ENCODE measurements around the gene MESP2.

The MESP2 gene

GRCh38 chr15:89745768-89746167 is 30.4 kb upstream of the MESP2 start:
- Histone ChIP-seq H3K4me3 (replicated peaks; ENCODE audit: insufficient read depth, low read length) (no peak overlapping the region), H3K27me3 (ENCODE audit: insufficient read depth, poor library complexity, severe bottlenecking) (no peaks in the 10 kb centered on the region), H3K27ac (replicated peaks) (no peak overlapping the region)
- no peak for DNase-seq (ENCODE audit: low read depth in 1 of 2, low spot score in 1 of 2)
- TF ChIP-seq POLR2AphosphoS5 (IDR thresholded peaks at IDR 0.05; ENCODE audit: low read depth) (no peak), CTCF (IDR thresholded peaks at IDR 0.05; ENCODE audit: insufficient read depth, low read length) (no peak), GABPA (IDR thresholded peaks at IDR 0.05; ENCODE audit: low read depth) (no peak)

GRCh38 chr15:89746386-89746780 is 29.7 kb upstream of the MESP2 start:
- H3K27ac ChIP-seq (replicated peaks): no peak overlapping the region
- no peak for TF ChIP-seq POLR2AphosphoS5 (IDR thresholded peaks at IDR 0.05; ENCODE audit: low read depth)
- TF ChIP-seq CTCF (IDR thresholded peaks at IDR 0.05; ENCODE audit: insufficient read depth, low read length): no peak
- no peak for TF ChIP-seq REST (IDR thresholded peaks at IDR 0.05; ENCODE audit: insufficient replicate concordance, low read depth)
- no peak for TF ChIP-seq SPI1 (IDR thresholded peaks at IDR 0.05; ENCODE audit: borderline replicate concordance, low read depth)
- TF ChIP-seq GABPA (IDR thresholded peaks at IDR 0.05; ENCODE audit: low read depth): no peak
- DNase-seq (ENCODE audit: low read depth in 1 of 2, low spot score in 1 of 2): no peak
- H3K27me3 ChIP-seq (ENCODE audit: insufficient read depth, poor library complexity, severe bottlenecking): no peaks in the 10 kb centered on the region
- no peak overlapping the region for H3K4me3 ChIP-seq (replicated peaks; ENCODE audit: insufficient read depth, low read length)

GRCh38 chr15:89747708-89748682 is 28.1 kb upstream of the MESP2 start:
- H3K27me3 ChIP-seq (ENCODE audit: insufficient read depth, poor library complexity, severe bottlenecking): no peaks in the 10 kb centered on the region
- no peak for TF ChIP-seq POLR2AphosphoS5 (IDR thresholded peaks at IDR 0.05; ENCODE audit: low read depth)
- no peak for TF ChIP-seq CTCF (IDR thresholded peaks at IDR 0.05; ENCODE audit: insufficient read depth, low read length)
- no peak for TF ChIP-seq GABPA (IDR thresholded peaks at IDR 0.05; ENCODE audit: low read depth)
- TF ChIP-seq SPI1 (IDR thresholded peaks at IDR 0.05; ENCODE audit: borderline replicate concordance, low read depth): no peak
- DNase-seq (ENCODE audit: low read depth in 1 of 2, low spot score in 1 of 2): no peak
- no peak overlapping the region for H3K4me3 ChIP-seq (replicated peaks; ENCODE audit: insufficient read depth, low read length)
- H3K27ac ChIP-seq (replicated peaks): no peak overlapping the region

GRCh38 chr15:89749054-89749453 is 27.1 kb upstream of the MESP2 start:
- Histone ChIP-seq H3K4me3 (replicated peaks; ENCODE audit: insufficient read depth, low read length) (no peak overlapping the region), H3K27ac (replicated peaks) (no peak overlapping the region), H3K27me3 (ENCODE audit: insufficient read depth, poor library complexity, severe bottlenecking) (no peaks in the 10 kb centered on the region)
- no peak for DNase-seq (ENCODE audit: low read depth in 1 of 2, low spot score in 1 of 2)
- no peak for TF ChIP-seq CTCF (IDR thresholded peaks at IDR 0.05; ENCODE audit: insufficient read depth, low read length)
- no peak for TF ChIP-seq REST (IDR thresholded peaks at IDR 0.05; ENCODE audit: insufficient replicate concordance, low read depth)
- TF ChIP-seq GABPA (IDR thresholded peaks at IDR 0.05; ENCODE audit: low read depth): no peak
- TF ChIP-seq POLR2AphosphoS5 (IDR thresholded peaks at IDR 0.05; ENCODE audit: low read depth): no peak
- TF ChIP-seq SPI1 (IDR thresholded peaks at IDR 0.05; ENCODE audit: borderline replicate concordance, low read depth): no peak
